ENCODE measurements around the gene PGBD5.
"Not testable (repeated sequence)": the region's sequence is repeated elsewhere in the genome, so short reads cannot be mapped to it uniquely, and the experiment has no call there.

DNA sequence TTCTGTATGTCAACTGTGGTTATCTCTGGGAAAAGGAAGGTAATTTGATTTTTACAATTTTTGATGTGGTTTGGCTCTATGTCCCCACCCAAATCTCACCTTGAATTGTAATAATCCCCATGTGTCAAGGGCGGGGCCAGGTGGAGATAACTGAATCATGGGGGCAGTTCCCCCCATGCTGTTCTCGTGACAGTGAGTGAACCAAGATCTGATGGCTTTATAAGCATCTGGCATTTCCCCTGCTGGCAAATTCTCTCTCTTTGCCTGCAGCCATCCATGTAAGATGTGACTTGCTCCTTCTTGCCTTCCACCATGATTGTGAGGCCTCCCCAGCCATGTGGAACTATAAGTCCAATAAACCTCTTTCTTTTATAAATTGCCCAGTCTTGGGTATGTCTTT, 5.8 kb downstream of the PGBD5 start:
- TF ChIP-seq, protein P1, sequence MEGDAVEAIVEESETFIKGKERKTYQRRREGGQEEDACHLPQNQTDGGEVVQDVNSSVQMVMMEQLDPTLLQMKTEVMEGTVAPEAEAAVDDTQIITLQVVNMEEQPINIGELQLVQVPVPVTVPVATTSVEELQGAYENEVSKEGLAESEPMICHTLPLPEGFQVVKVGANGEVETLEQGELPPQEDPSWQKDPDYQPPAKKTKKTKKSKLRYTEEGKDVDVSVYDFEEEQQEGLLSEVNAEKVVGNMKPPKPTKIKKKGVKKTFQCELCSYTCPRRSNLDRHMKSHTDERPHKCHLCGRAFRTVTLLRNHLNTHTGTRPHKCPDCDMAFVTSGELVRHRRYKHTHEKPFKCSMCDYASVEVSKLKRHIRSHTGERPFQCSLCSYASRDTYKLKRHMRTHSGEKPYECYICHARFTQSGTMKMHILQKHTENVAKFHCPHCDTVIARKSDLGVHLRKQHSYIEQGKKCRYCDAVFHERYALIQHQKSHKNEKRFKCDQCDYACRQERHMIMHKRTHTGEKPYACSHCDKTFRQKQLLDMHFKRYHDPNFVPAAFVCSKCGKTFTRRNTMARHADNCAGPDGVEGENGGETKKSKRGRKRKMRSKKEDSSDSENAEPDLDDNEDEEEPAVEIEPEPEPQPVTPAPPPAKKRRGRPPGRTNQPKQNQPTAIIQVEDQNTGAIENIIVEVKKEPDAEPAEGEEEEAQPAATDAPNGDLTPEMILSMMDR (conservative IDR thresholded peaks at IDR 0.05 in 1 of 2, IDR thresholded peaks at IDR 0.05 in 1 of 2; ENCODE audit: low read depth in 1 of 2, low read length in 2 of 2), result not testable (repeated sequence)
- not testable (repeated sequence) for TF ChIP-seq EZH2 (IDR thresholded peaks at IDR 0.05; ENCODE audit: low read length, missing control alignments)

Data from fibroblast of lung (primary cell).